GM12878 (cell line): ENCODE data around the gene TARBP2. TPM values are rescaled to one million over a fixed set of nuclear protein-coding genes. Genes with fewer than 3 reads are reported as not detected.

Experiments used
- BCL11A ChIP-seq: IDR thresholded peaks from 2 replicates; pipeline ENCODE4 v1.6.1; 2011; ENCODE audit warnings: low read depth, low read length
- CUX1 ChIP-seq: IDR thresholded peaks from 2 replicates; pipeline ENCODE4 v1.6.1; 2012; ENCODE audit warnings: improper control_type of control experiment, low read depth, low read length; ENCODE audit not compliant: insufficient replicate concordance
- EGR1 ChIP-seq, 2 experiments: IDR thresholded peaks; 1 replicate in 1 of 2; 2 replicates in 1 of 2; pipeline ENCODE4 v1.6.1; 2011 to 2012; ENCODE audit warnings: low read depth in 2 of 2, low read length in 2 of 2, borderline replicate concordance in 1 of 2, mild to moderate bottlenecking in 1 of 2, moderate library complexity in 1 of 2
- FOS ChIP-seq: IDR thresholded peaks from 3 replicates; pipeline ENCODE4 v1.6.1; 2011; ENCODE audit warnings: borderline replicate concordance; ENCODE audit not compliant: insufficient read length; ENCODE audit errors: extremely low read depth
- HCFC1 ChIP-seq: fragments of 150-350 bp; IDR thresholded peaks from 2 replicates; pipeline ENCODE4 v1.6.1; 2014; ENCODE audit warnings: low read length
- IKZF1 ChIP-seq: fragments of 450-650 bp; conservative IDR thresholded peaks from 2 replicates; pipeline ENCODE4 v1.6.1; 2017; ENCODE audit warnings: antibody characterized with exemption, mild to moderate bottlenecking
- LARP7 ChIP-seq: fragments of 450-650 bp; IDR thresholded peaks from 2 replicates; pipeline ENCODE4 v1.6.1; 2017; ENCODE audit warnings: mild to moderate bottlenecking
- MEF2A ChIP-seq: IDR thresholded peaks from 2 replicates; pipeline ENCODE4 v1.6.1; 2011; ENCODE audit warnings: low read depth, mild to moderate bottlenecking, low read length, moderate library complexity; ENCODE audit not compliant: insufficient read depth
- MEF2B ChIP-seq: fragments of 450-650 bp; IDR thresholded peaks from 2 replicates; pipeline ENCODE4 v1.6.1; 2018; ENCODE audit warnings: mild to moderate bottlenecking, moderate library complexity; ENCODE audit not compliant: partially characterized antibody, poor library complexity, severe bottlenecking
- NFXL1 ChIP-seq: fragments of 450-650 bp; IDR thresholded peaks from 2 replicates; pipeline ENCODE4 v1.6.1; 2017; ENCODE audit warnings: antibody characterized with exemption, mild to moderate bottlenecking, borderline replicate concordance
- NR2F1 ChIP-seq: fragments of 450-650 bp; conservative IDR thresholded peaks from 2 replicates; pipeline ENCODE4 v1.6.1; 2017; ENCODE audit warnings: mild to moderate bottlenecking
- NRF1 ChIP-seq: conservative IDR thresholded peaks from 2 replicates; pipeline ENCODE4 v1.6.1; 2011; ENCODE audit warnings: mild to moderate bottlenecking, low read depth, low read length, improper control_type of control experiment
- PAX5 ChIP-seq: IDR thresholded peaks from 2 replicates; pipeline ENCODE4 v1.6.1; 2011; ENCODE audit warnings: low read depth, low read length, borderline replicate concordance
- STAT1 ChIP-seq: fragments of 450-650 bp; conservative IDR thresholded peaks from 2 replicates; pipeline ENCODE4 v1.6.1; 2014; ENCODE audit warnings: antibody characterized with exemption, mild to moderate bottlenecking
- SUPT20H ChIP-seq: IDR thresholded peaks from 2 replicates; pipeline ENCODE4 v1.6.1; 2011; ENCODE audit warnings: low read depth, mild to moderate bottlenecking, low read length, moderate library complexity, borderline replicate concordance; ENCODE audit not compliant: control insufficient read depth
- ZNF24 ChIP-seq: fragments of 450-650 bp; IDR thresholded peaks from 2 replicates; pipeline ENCODE4 v1.6.1; 2017; ENCODE audit warnings: antibody characterized with exemption, mild to moderate bottlenecking
- polyA plus RNA-seq, 11 experiments: library from polyadenylated mRNA; depleted of rRNA in 4 of 11; unstranded in 6 of 11; stranded (reverse) in 5 of 11; fragments of >200 nt; fragmentation: Nextera tagmentation in 4 of 11; fragmentation: Illumina TruSeq in 1 of 11; extraction: Ambion mirVana in 4 of 11; extraction: Trizol in 1 of 11; gene quantifications; 1 replicate in 1 of 11; 2 replicates in 10 of 11; pipeline versions ENCODE4 v1.2.1 to v1.2.3, GENCODE V29; 2011 to 2016; ENCODE audit warnings: inconsistent platforms in 2 of 11, missing spikeins in 2 of 11, low read depth in 1 of 11
- total RNA-seq, 4 experiments: library from RNA; depleted of rRNA in 3 of 4; stranded (reverse); fragments of >200 nt in 3 of 4; fragmentation: Illumina TruSeq in 1 of 4; extraction: Trizol in 1 of 4; gene quantifications; 2 replicates each; pipeline versions ENCODE4 v1.2.1 to v1.2.3, GENCODE V29; 2013 to 2021
- TF ChIP-seq, protein P1 (sequence below): fragments of 450-650 bp; IDR thresholded peaks from 2 replicates; pipeline ENCODE4 v1.6.1; 2018; ENCODE audit warnings: borderline replicate concordance, mild to moderate bottlenecking; ENCODE audit not compliant: partially characterized antibody
- TF ChIP-seq, protein P2 (sequence below): fragments of 450-650 bp; formaldehyde crosslinking; IDR thresholded peaks from 2 replicates; pipeline ENCODE4 v1.4.0; 2022; ENCODE audit warnings: mild to moderate bottlenecking, moderate library complexity

Gene TARBP2
- total and polyA plus RNA-seq, 10 of the 15 experiments (the other 5 are each of a cell fraction or from before 2014, with no cell fraction given), result 5.5 to 60.1 (median 36.8) TPM

GRCh38 chr12:53500776-53501614 lies at the start of gene TARBP2 (continued):
- peak; percentile 99 for TF ChIP-seq IKZF1
- 0 out of 2 replicates have a peak, but pooled peaks have one; percentile 88 for TF ChIP-seq LARP7
- TF ChIP-seq NRF1, result peak; percentile 27; the same call in 1 of the 2 replicates
- TF ChIP-seq HCFC1, result peak; percentile 79
- no peak for TF ChIP-seq MEF2A
- peak; percentile 56 for TF ChIP-seq MEF2B
- peak in 1 of 2 experiments; percentile 77; a peak in 2 of 3 replicates for TF ChIP-seq EGR1 (IDR thresholded peaks at IDR 0.05; ENCODE audit: borderline replicate concordance in 1 of 2, low read depth in 2 of 2, low read length in 2 of 2)
- TF ChIP-seq NFXL1, result no peak
- TF ChIP-seq BCL11A, result no peak
- no peak for TF ChIP-seq ZNF24
- TF ChIP-seq, protein P1, sequence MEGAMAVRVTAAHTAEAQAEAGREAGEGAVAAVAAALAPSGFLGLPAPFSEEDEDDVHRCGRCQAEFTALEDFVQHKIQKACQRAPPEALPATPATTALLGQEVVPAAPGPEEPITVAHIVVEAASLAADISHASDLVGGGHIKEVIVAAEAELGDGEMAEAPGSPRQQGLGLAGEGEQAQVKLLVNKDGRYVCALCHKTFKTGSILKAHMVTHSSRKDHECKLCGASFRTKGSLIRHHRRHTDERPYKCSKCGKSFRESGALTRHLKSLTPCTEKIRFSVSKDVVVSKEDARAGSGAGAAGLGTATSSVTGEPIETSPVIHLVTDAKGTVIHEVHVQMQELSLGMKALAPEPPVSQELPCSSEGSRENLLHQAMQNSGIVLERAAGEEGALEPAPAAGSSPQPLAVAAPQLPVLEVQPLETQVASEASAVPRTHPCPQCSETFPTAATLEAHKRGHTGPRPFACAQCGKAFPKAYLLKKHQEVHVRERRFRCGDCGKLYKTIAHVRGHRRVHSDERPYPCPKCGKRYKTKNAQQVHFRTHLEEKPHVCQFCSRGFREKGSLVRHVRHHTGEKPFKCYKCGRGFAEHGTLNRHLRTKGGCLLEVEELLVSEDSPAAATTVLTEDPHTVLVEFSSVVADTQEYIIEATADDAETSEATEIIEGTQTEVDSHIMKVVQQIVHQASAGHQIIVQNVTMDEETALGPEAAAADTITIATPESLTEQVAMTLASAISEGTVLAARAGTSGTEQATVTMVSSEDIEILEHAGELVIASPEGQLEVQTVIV, result peak; percentile 43
- TF ChIP-seq STAT1, result peak; percentile 41; the same call in 1 of the 2 replicates
- no peak for TF ChIP-seq SUPT20H
- peak; percentile 28 for TF ChIP-seq FOS
- TF ChIP-seq NR2F1, result peak; percentile 46; the same call in 1 of the 2 replicates
- TF ChIP-seq PAX5, result peak; percentile 33; the same call in 1 of the 2 replicates
- TF ChIP-seq, protein P2, sequence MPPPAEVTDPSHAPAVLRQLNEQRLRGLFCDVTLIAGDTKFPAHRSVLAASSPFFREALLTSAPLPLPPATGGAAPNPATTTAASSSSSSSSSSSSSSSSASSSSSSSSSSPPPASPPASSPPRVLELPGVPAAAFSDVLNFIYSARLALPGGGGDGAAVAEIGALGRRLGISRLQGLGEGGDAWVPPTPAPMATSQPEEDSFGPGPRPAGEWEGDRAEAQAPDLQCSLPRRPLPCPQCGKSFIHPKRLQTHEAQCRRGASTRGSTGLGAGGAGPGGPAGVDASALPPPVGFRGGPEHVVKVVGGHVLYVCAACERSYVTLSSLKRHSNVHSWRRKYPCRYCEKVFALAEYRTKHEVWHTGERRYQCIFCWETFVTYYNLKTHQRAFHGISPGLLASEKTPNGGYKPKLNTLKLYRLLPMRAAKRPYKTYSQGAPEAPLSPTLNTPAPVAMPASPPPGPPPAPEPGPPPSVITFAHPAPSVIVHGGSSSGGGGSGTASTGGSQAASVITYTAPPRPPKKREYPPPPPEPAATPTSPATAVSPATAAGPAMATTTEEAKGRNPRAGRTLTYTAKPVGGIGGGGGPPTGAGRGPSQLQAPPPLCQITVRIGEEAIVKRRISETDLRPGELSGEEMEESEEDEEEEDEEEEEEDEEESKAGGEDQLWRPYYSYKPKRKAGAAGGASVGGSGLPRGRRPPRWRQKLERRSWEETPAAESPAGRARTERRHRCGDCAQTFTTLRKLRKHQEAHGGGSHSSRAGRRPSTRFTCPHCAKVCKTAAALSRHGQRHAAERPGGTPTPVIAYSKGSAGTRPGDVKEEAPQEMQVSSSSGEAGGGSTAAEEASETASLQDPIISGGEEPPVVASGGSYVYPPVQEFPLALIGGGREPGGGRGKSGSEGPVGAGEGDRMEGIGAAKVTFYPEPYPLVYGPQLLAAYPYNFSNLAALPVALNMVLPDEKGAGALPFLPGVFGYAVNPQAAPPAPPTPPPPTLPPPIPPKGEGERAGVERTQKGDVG (CRISPR knock-in tag), result no peak
- no peak for TF ChIP-seq CUX1
